Liver (tissue), 3 donors: ENCODE measurements around the gene TRIM32.

ENCODE experiments used
- ATF3 ChIP-seq: IDR thresholded peaks from 2 replicates; pipeline ENCODE4 v1.6.1; 2016; ENCODE audit warnings: antibody characterized with exemption
- CTCF ChIP-seq: fragments of 150-350 bp; IDR thresholded peaks from 2 replicates; pipeline ENCODE4 v1.5.1; 2017; ENCODE audit warnings: improper control_type of control experiment, low read depth, low read length; ENCODE audit not compliant: missing input control
- EGR1 ChIP-seq, 2 donors: IDR thresholded peaks; 2 replicates each; pipeline ENCODE4 v1.6.1; 2016 to 2018; ENCODE audit warnings: antibody characterized with exemption in 2 of 2, low read depth in 2 of 2
- GABPA ChIP-seq, 2 donors: IDR thresholded peaks in 1 of 2; conservative IDR thresholded peaks in 1 of 2; 2 replicates each; pipeline ENCODE4 v1.6.1; 2016; ENCODE audit warnings: antibody characterized with exemption in 2 of 2, mild to moderate bottlenecking in 1 of 2, moderate library complexity in 1 of 2
- HNF4A ChIP-seq, 2 donors: conservative IDR thresholded peaks; 2 replicates each; pipeline ENCODE4 v1.6.1; 2016; ENCODE audit warnings: antibody characterized with exemption in 2 of 2, mild to moderate bottlenecking in 2 of 2
- HNF4G ChIP-seq: IDR thresholded peaks from 2 replicates; pipeline ENCODE4 v1.6.1; 2016; ENCODE audit warnings: antibody characterized with exemption
- JUND ChIP-seq, 2 donors: IDR thresholded peaks; 2 replicates each; pipeline ENCODE4 v1.6.1; 2016; ENCODE audit warnings: antibody characterized with exemption in 2 of 2
- RAD21 ChIP-seq, 2 donors: IDR thresholded peaks; 2 replicates each; pipeline ENCODE4 v1.6.1; 2016; ENCODE audit warnings: antibody characterized with exemption in 2 of 2, mild to moderate bottlenecking in 2 of 2
- SP1 ChIP-seq: IDR thresholded peaks from 2 replicates; pipeline ENCODE4 v1.6.1; 2018; ENCODE audit warnings: antibody characterized with exemption, mild to moderate bottlenecking
- TAF1 ChIP-seq: conservative IDR thresholded peaks from 2 replicates; pipeline ENCODE4 v1.6.1; 2016; ENCODE audit warnings: antibody characterized with exemption, mild to moderate bottlenecking
- YY1 ChIP-seq: IDR thresholded peaks from 2 replicates; pipeline ENCODE4 v1.6.1; 2016; ENCODE audit warnings: antibody characterized with exemption, mild to moderate bottlenecking
- TF ChIP-seq, protein P1 (sequence below): IDR thresholded peaks from 2 replicates; pipeline ENCODE4 v1.6.1; 2016; ENCODE audit warnings: antibody characterized with exemption
- TF ChIP-seq, protein P2 (sequence below): IDR thresholded peaks from 2 replicates; pipeline ENCODE4 v1.6.1; 2016; ENCODE audit warnings: antibody characterized with exemption, mild to moderate bottlenecking
- donor health status: healthy.
- donor health status: healthy.

- no peak for TF ChIP-seq TAF1
- no peak for TF ChIP-seq CTCF
- no peak for TF ChIP-seq GABPA (IDR thresholded peaks at IDR 0.05 in 1 of 2, conservative IDR thresholded peaks at IDR 0.05 in 1 of 2)
- TF ChIP-seq, protein P1, sequence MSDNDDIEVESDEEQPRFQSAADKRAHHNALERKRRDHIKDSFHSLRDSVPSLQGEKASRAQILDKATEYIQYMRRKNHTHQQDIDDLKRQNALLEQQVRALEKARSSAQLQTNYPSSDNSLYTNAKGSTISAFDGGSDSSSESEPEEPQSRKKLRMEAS = no peak
- TF ChIP-seq, protein P2, sequence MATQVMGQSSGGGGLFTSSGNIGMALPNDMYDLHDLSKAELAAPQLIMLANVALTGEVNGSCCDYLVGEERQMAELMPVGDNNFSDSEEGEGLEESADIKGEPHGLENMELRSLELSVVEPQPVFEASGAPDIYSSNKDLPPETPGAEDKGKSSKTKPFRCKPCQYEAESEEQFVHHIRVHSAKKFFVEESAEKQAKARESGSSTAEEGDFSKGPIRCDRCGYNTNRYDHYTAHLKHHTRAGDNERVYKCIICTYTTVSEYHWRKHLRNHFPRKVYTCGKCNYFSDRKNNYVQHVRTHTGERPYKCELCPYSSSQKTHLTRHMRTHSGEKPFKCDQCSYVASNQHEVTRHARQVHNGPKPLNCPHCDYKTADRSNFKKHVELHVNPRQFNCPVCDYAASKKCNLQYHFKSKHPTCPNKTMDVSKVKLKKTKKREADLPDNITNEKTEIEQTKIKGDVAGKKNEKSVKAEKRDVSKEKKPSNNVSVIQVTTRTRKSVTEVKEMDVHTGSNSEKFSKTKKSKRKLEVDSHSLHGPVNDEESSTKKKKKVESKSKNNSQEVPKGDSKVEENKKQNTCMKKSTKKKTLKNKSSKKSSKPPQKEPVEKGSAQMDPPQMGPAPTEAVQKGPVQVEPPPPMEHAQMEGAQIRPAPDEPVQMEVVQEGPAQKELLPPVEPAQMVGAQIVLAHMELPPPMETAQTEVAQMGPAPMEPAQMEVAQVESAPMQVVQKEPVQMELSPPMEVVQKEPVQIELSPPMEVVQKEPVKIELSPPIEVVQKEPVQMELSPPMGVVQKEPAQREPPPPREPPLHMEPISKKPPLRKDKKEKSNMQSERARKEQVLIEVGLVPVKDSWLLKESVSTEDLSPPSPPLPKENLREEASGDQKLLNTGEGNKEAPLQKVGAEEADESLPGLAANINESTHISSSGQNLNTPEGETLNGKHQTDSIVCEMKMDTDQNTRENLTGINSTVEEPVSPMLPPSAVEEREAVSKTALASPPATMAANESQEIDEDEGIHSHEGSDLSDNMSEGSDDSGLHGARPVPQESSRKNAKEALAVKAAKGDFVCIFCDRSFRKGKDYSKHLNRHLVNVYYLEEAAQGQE = no peak
- no peak for TF ChIP-seq SP1
- no peak for TF ChIP-seq ATF3
- TF ChIP-seq EGR1 (IDR thresholded peaks at IDR 0.05; ENCODE audit: low read depth in 2 of 2) = no peak
- no peak for TF ChIP-seq JUND (IDR thresholded peaks at IDR 0.05)
- TF ChIP-seq YY1 = no peak
- TF ChIP-seq HNF4G = no peak
- TF ChIP-seq RAD21 (IDR thresholded peaks at IDR 0.05) = no peak
- TF ChIP-seq HNF4A (conservative IDR thresholded peaks at IDR 0.05) = no peak
Measured at GRCh38 chr9:116694785-116695291, 7.7 kb downstream of the TRIM32 start.
